C4-2B (cell line): ENCODE results near the gene WDFY2.

Experiments used
- H3K27ac ChIP-seq: fragments of 450-650 bp; 2 replicates; pipeline ENCODE4 v1.5.1; 2017
- CTCF ChIP-seq: fragments of 450-650 bp; conservative IDR thresholded peaks from 2 replicates; pipeline ENCODE4 v1.5.1; 2017; ENCODE audit warnings: mild to moderate bottlenecking
- ZFX ChIP-seq: fragments of 450-650 bp; IDR thresholded peaks from 2 replicates; pipeline ENCODE4 v1.6.1; 2017

WDFY2 gene

GRCh38 chr13:51587372-51587771, 3.1 kb downstream of the WDFY2 start:
- no peak for TF ChIP-seq ZFX
- no peak for TF ChIP-seq CTCF
- no peak overlapping the region for H3K27ac ChIP-seq

GRCh38 chr13:51588406-51588949, 4.2 kb downstream of the WDFY2 start:
- TF ChIP-seq CTCF, result no peak
- TF ChIP-seq ZFX, result no peak
- H3K27ac ChIP-seq, result no peak overlapping the region; the same call in 1 of the 2 replicates

- TF ChIP-seq ZFX, result no peak
- TF ChIP-seq CTCF, result no peak
- no peak overlapping the region for H3K27ac ChIP-seq
Observed at GRCh38 chr13:51589793-51590192, 5.5 kb downstream of the WDFY2 start.

GRCh38 chr13:51590231-51590970, 6.1 kb downstream of the WDFY2 start:
- peak overlapping the region; percentile 57; the same call in 1 of the 2 replicates for H3K27ac ChIP-seq
- TF ChIP-seq ZFX (no peak), CTCF (no peak)

- peak overlapping the region; percentile 57; the same call in 1 of the 2 replicates for H3K27ac ChIP-seq
- TF ChIP-seq ZFX, result no peak
- peak; percentile 8 for TF ChIP-seq CTCF
Observed at GRCh38 chr13:51590971-51591627, 6.8 kb downstream of the WDFY2 start.

- H3K27ac ChIP-seq, result peak overlapping the region; percentile 37
Observed at GRCh38 chr13:51591938-51592337, 7.7 kb downstream of the WDFY2 start.

- no peak overlapping the region for H3K27ac ChIP-seq
- no peak for TF ChIP-seq CTCF
Observed at GRCh38 chr13:51594432-51594831, 10.2 kb downstream of the WDFY2 start.
